GM19397 (cell line): ENCODE results near the gene OMP.

Experiments used
- ATAC-seq: cut with Tn5 transposase; IDR thresholded peaks from one replicate; pipeline ENCODE4 v1.9.1; 2021; ENCODE audit warnings: mild to moderate bottlenecking, moderate library complexity; ENCODE audit not compliant: unreplicated experiment

Gene OMP

DNA sequence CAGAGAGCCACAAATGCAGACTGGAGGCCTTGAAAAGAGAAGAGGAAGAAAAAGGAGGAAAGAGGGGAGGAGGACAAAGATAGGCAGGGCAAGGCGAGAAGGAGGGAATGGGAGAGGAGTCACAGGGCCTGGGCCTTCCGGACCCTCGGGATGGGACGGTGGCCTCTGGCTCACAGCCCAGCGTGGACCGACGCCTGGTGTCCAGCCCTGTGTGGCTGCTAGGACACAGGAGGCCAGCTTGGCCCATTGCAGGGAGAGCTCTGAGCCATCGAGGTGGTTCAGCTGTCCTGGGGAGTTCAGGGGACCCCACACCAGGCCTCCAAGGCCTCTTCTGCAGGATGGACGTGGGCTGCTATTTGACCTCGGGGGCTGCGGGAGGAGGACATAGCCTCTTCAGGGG lies 34.8 kb downstream of the OMP start:
- ATAC-seq = no peak

GRCh38 chr11:77138106-77138649 lies 35.5 kb downstream of the OMP start:
- ATAC-seq = no peak

- no peak for ATAC-seq
These were observed 36.6 kb downstream of the OMP start for GRCh38 chr11:77139201-77139600.

DNA sequence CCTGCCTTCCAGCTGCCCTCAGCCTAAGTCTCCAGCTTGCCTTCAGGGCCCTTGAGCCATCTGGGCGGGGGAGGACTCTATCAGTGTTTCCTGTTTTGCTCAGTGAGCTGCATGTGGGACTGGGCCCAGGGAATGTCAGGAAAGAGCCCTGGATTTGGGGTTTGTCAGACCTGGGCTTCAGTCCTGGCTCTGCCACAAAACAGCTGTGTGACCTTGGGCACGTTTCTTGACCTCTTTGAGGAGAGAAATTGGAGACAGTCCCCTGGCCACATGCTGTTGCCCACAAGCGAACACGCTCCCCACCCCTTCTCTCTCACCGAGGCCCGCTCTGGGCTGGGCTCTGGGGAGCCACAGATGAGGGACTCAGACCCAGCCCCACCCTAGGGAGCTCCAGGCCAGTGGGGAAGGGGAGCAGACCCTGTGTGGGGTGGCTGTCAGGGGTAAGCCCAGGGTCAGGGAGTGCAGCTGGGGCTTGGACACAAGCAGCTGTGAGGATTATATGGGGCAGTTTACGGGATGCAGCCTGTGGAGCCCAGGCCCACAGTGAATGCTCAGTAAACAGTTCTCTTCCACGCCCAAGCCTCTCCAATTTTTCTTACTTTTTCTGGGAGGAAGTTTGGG lies 37.7 kb downstream of the OMP start:
- ATAC-seq = no peak

DNA sequence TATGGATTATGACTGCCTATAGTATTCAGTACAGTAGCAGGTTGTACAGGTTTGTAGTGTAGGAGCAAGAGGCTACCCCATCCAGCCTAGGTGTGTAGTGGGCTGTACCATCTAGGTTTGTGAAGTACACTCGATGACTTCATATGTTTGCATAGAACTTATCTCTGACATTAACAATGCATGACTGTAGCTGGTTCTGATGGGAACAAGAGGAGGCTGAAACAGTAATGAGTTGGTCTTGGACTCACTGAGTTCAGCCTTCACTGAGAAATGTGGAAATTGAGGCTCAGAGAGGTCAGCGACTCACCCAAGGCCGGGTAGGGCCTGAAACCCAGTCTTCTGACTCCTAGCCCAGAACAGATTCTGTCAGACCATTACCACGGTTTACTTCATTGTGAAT lies 38.4 kb downstream of the OMP start:
- no peak for ATAC-seq

- no peak for ATAC-seq
These were observed 38.8 kb downstream of the OMP start for GRCh38 chr11:77141475-77141874.

GRCh38 chr11:77142091-77142975 lies 39.7 kb downstream of the OMP start:
- ATAC-seq = no peak

GRCh38 chr11:77143405-77144020 lies 40.9 kb downstream of the OMP start:
- no peak for ATAC-seq

- no peak for ATAC-seq
These were observed 41.7 kb downstream of the OMP start for GRCh38 chr11:77144196-77144856.

GRCh38 chr11:77144857-77145428 lies 42.3 kb downstream of the OMP start:
- no peak for ATAC-seq

- ATAC-seq = no peak
These were observed 43.8 kb downstream of the OMP start for GRCh38 chr11:77146261-77147035.

- no peak for ATAC-seq
These were observed 44.3 kb downstream of the OMP start for GRCh38 chr11:77147036-77147315.

DNA sequence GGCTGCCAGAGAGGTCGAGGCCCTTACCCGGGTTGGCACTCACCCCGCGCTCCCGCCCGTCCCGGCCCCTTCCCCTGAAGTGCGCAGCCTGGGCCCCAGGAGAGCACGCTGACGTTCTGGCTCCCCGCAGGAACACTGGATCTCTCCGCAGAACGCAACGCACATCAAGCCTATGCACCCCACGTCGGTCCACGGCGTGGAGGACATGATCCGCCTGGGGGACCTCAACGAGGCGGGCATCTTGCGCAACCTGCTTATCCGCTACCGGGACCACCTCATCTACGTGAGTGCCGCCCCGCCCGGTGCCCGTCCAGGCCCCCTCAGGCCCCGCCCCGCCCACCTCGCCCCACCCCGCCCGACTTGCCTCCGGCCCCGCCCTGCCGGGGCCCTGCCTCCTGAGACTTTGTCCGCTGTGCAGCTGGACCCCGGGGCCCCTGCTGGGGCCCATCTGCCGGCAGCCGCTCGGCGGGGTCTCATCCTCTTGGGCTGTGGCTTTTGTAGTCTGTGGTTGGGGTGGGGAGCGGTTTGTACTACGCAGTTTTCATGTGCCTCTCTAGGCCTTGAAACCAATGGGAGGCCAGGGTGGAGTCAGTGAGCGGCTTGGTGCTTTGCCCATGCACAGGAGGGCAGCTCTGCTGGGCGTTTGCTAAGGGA lies 45.2 kb downstream of the OMP start:
- ATAC-seq = no peak

DNA sequence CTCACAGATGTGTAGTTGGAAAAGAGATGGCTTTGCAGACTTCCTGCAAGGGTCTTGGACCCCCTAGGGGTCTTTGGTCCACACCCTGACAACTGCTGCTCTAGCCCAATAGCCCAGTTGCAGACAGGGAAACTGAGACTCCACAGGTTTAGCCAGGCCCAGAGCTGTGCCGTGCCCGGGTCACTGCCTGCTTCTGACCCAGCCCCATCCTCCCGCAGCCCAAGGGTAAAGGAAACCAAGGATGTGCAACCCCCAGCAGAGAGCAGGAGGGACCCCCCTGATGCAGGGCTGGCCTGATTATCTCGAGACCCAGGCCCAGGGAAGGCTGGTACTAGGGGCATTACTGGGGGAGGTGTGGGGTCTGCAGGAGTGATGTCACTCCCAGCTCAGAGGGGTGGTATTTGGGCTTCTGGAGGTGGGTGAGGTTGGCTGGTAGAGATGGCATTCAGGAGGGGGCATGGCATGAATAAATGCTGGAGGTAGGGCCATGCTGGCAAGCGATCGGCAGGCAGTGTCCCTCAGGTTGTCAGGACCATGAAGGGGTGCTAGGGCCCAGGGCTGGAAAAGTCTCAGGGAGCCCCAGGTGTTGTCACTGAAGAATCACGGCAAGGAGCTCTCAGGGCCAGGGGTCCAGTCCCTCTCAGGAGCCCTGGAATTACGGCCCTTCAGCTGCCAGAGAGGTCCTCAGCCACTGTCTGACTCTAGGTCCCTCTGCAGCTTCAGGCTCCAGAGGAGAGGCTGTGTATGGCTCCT lies 46.5 kb downstream of the OMP start:
- ATAC-seq = no peak

DNA sequence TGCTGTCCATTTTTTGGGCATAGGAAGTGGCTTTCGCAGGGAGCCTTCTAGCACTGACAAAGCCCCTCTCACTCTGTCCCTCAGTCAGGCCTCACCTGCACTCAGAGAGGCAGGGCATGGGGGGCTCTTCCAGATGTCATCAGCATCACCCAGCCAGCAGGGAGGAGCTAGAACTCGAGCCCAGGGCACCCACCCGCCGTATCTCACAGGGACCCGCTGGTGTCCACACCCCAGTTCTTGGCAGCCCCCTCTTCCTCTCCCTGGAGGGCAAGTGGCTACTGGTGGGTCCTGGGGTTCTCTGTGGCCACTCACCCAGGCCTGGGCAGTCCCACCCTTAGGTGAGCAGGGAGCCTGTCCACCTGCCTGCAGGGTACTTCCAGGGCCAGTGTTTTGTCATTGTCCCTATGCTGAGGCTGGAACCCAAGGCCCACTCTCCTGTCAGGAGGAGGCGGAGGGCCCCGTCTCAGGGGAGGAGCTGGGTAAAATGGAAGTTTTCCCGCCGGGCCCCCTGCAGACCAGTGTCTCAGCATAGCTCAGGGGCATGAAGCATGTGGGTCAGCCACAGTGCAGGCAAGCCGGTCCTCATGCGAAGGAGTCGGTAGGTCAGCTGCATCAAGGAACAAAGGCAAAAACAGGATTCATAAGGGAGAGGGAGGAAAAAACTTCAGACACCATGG lies 47.2 kb downstream of the OMP start:
- ATAC-seq = no peak

- no peak for ATAC-seq
These were observed 48.2 kb downstream of the OMP start for GRCh38 chr11:77150836-77151235.

DNA sequence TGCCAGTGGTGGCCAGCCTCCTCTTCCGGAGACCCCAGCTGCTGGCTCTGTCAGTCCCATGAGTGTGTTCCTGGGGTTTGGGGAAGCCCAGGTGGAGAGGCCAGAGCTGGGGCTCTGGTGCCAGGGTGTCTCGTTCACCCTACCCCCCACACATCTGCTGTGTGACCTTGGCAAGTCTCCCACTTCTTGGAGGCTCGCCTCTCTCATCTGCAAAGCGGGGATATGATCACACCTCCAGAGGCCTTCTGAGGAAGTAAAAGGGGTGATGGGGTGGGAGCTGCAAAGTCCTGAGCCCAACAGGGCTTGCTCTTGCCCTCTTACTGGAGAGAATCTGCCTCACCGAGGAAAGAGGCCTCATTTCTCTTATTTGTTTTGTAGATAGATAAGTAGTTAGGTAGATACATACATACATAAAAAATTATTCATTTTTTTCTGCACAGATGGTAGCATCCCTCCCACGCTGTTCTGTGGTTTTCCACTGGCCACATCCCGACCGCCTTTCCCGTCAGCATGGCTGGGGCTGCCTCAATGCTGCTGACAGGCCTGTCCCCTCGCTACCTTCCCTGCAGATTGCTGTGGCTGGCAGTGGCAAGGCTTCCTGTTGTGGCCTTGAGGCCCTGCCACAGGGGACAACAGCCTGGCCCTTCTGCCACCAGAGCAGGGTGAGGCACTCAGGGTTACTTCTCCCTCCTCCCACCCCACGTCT lies 49.3 kb downstream of the OMP start:
- ATAC-seq = no peak

GRCh38 chr11:77152846-77153245 lies 50.2 kb downstream of the OMP start:
- ATAC-seq = no peak
